GM12865 (cell line): ENCODE data around the gene ESYT2.

ENCODE experiments used
- DNase-seq: peaks from one replicate; pipeline ENCODE4 v3.0.0; 2010; ENCODE audit warnings: low read depth
- H3K4me3 ChIP-seq: 2 replicates; pipeline ENCODE4 v1.5.1; 2011; ENCODE audit warnings: mild to moderate bottlenecking, low read depth, low read length, control low read depth
- CTCF ChIP-seq: IDR thresholded peaks from 2 replicates; pipeline ENCODE4 v1.5.1; 2011; ENCODE audit warnings: low read length, control low read depth, low read depth, inconsistent platforms; ENCODE audit not compliant: insufficient read depth; ENCODE audit errors: missing control alignments

Gene ESYT2

GRCh38 chr7:158805937-158806336, 23.4 kb downstream of the ESYT2 start:
- no peak overlapping the region for H3K4me3 ChIP-seq
- no peak for TF ChIP-seq CTCF
- DNase-seq: no peak

GRCh38 chr7:158805414-158805813, 23.9 kb downstream of the ESYT2 start:
- no peak overlapping the region for H3K4me3 ChIP-seq
- TF ChIP-seq CTCF: no peak
- no peak for DNase-seq

- no peak for DNase-seq
- no peak overlapping the region for H3K4me3 ChIP-seq
- no peak for TF ChIP-seq CTCF
These were observed 25.0 kb downstream of the ESYT2 start for GRCh38 chr7:158804335-158804734.

- no peak for TF ChIP-seq CTCF
- H3K4me3 ChIP-seq: no peak overlapping the region
- DNase-seq: no peak
These were observed 25.8 kb downstream of the ESYT2 start for GRCh38 chr7:158803367-158803969.

GRCh38 chr7:158802535-158803366, 26.6 kb downstream of the ESYT2 start:
- no peak for DNase-seq
- no peak for TF ChIP-seq CTCF
- no peak overlapping the region for H3K4me3 ChIP-seq

- no peak for DNase-seq
- H3K4me3 ChIP-seq: no peak overlapping the region
- TF ChIP-seq CTCF: no peak
These were observed 30.6 kb downstream of the ESYT2 start for GRCh38 chr7:158798741-158799140.
